Measurements from ENCODE around the gene TAPT1.

The TAPT1 gene

DNA sequence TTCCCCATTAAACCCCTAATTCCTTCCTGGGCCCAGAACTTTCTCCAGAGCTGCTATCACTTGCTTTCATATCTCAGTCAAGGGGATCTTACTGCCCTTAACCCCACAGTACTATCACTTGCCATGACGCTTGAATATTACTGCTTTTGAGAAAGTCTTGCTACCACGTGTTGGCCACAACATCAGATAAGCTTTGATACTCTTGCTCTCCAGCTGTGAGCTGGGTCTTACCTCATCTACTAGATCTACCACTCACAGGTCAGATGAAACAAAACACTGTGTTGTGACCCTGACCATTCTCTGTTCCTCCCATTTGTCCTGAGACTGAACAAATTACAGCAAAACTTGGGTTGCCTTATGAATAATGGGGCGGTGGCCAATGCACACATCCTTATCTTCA is 12.1 kb upstream of the TAPT1 start:
- no peaks in the 10 kb centered on the region for H3K27me3 ChIP-seq
- no peak for DNase-seq
- H3K9me3 ChIP-seq: no peaks in the 10 kb centered on the region
- TF ChIP-seq, protein P1, sequence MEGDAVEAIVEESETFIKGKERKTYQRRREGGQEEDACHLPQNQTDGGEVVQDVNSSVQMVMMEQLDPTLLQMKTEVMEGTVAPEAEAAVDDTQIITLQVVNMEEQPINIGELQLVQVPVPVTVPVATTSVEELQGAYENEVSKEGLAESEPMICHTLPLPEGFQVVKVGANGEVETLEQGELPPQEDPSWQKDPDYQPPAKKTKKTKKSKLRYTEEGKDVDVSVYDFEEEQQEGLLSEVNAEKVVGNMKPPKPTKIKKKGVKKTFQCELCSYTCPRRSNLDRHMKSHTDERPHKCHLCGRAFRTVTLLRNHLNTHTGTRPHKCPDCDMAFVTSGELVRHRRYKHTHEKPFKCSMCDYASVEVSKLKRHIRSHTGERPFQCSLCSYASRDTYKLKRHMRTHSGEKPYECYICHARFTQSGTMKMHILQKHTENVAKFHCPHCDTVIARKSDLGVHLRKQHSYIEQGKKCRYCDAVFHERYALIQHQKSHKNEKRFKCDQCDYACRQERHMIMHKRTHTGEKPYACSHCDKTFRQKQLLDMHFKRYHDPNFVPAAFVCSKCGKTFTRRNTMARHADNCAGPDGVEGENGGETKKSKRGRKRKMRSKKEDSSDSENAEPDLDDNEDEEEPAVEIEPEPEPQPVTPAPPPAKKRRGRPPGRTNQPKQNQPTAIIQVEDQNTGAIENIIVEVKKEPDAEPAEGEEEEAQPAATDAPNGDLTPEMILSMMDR (IDR thresholded peaks at IDR 0.05; ENCODE audit: low read depth, low read length): no peak
- no peak overlapping the region for H3K4me3 ChIP-seq (ENCODE audit: low read depth, low read length)
- H3K36me3 ChIP-seq: no peaks in the 10 kb centered on the region
- no peaks in the 10 kb centered on the region for H3K4me1 ChIP-seq

DNA sequence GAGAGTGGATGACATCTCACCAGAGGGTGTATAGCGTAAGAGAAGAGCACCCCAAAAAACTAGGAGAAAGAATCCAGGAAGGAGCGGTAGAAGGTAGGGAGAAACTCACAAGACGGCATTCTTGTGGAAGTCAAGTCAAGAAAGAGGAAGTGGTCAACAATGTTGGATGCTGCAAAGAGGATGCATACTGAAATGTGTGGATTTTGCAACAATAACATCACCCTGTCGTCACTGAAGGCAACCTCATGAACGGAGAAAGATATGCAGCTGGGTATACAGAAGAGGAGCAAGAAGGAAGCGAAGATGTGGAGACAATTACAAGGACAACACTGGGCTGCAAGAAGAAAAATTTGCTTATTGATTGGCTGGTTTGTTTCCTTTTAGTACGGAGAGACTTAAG is 11.4 kb upstream of the TAPT1 start:
- no peaks in the 10 kb centered on the region for H3K27me3 ChIP-seq
- no peaks in the 10 kb centered on the region for H3K9me3 ChIP-seq
- no peaks in the 10 kb centered on the region for H3K36me3 ChIP-seq
- H3K4me3 ChIP-seq (ENCODE audit: low read depth, low read length): no peak overlapping the region
- DNase-seq: no peak
- TF ChIP-seq, protein P1 (IDR thresholded peaks at IDR 0.05; ENCODE audit: low read depth, low read length): no peak
- H3K4me1 ChIP-seq: no peaks in the 10 kb centered on the region

DNA sequence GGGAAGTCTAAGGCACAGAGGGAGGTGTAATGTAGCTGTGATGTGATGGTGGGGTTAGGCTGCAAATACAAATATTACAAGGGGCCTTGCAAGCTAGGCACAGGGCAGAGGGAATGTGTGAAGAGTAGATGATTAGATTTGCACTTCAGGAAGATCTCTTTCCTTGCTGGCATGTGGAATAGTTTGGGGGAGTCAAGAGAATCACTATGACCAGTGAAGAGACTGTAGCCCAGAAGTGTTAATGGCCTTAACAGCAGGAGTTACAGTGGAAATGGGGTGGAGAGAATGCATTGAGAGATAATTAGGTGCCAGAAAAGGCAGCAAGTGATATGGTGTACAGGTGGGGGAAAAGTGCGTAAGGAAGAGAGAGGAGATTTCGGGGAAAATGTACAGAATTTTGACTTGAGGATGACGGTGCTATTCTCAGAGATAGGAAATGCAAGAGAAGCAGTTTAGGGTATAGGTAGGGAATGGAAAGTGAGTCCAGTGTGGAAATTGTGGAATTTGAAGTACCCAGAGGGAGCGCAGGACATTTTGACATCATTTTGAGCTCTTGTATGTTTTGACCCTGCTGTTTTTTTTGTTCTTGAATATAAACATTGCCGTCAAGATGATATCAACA is 10.2 kb upstream of the TAPT1 start:
- no peak for DNase-seq
- Histone ChIP-seq H3K9me3 (no peaks in the 10 kb centered on the region), H3K4me3 (ENCODE audit: low read depth, low read length) (no peak overlapping the region), H3K36me3 (no peaks in the 10 kb centered on the region), H3K27me3 (no peaks in the 10 kb centered on the region), H3K4me1 (no peaks in the 10 kb centered on the region)
- TF ChIP-seq, protein P1 (IDR thresholded peaks at IDR 0.05; ENCODE audit: low read depth, low read length): no peak

DNA sequence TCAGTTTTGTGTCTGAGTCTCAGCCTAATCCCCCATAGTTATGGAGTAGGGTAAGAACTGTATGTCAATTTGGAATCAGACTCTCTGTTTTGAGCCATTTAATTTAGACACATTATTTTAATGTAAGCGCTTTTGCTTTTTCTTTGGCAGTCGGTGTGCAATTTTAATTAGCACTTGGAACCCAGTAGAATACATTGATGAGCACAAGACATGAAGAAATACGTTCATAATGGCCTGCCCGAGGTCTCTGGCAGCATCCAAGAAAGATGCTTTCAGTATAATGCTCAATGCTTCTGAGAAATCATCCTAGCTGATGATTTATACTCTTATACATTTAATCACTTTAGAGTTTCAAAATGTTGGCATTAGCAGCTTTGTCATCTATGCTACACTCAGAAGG is 8.9 kb upstream of the TAPT1 start:
- TF ChIP-seq, protein P1 (IDR thresholded peaks at IDR 0.05; ENCODE audit: low read depth, low read length): no peak
- no peaks in the 10 kb centered on the region for H3K4me1 ChIP-seq

DNA sequence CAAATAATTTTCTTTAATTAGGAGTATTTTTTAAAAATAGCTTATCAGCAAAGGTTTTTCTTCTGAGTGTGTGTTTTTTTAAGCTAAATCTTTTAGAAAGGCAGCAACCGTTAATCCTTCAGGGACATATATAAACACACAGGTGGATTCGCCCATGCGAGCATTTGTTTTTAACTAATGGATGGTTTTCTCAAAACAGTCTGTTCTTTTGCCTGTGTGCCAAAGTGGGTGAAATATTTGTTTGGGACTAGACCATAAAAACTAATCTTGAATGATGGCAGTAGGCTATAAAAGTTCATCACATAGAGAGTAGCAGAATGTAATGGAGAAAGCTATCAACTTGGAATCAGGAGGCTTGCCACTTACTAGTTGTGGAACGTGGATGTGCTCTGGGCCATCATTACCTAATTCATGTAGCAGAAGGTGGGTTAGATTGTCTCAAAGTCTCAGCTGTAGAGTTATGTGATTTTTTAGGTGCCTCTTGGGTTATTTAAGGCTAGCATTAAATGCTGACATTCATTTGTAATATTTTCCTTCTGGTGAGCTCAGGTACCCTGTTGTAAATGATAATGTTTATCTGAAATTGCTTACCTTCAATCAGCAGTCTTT is 7.4 kb upstream of the TAPT1 start:
- DNase-seq: no peak
- TF ChIP-seq, protein P1 (IDR thresholded peaks at IDR 0.05; ENCODE audit: low read depth, low read length): no peak
- H3K9me3 ChIP-seq: no peaks in the 10 kb centered on the region
- no peaks in the 10 kb centered on the region for H3K27me3 ChIP-seq
- no peaks in the 10 kb centered on the region for H3K4me1 ChIP-seq
- no peaks in the 10 kb centered on the region for H3K36me3 ChIP-seq
- no peak overlapping the region for H3K4me3 ChIP-seq (ENCODE audit: low read depth, low read length)

More for the DNA sequence above, 8.9 kb upstream of the TAPT1 start:
- no peaks in the 10 kb centered on the region for H3K27me3 ChIP-seq
- H3K36me3 ChIP-seq: no peaks in the 10 kb centered on the region
- no peak overlapping the region for H3K4me3 ChIP-seq (ENCODE audit: low read depth, low read length)
- no peaks in the 10 kb centered on the region for H3K9me3 ChIP-seq
- DNase-seq: no peak

DNA sequence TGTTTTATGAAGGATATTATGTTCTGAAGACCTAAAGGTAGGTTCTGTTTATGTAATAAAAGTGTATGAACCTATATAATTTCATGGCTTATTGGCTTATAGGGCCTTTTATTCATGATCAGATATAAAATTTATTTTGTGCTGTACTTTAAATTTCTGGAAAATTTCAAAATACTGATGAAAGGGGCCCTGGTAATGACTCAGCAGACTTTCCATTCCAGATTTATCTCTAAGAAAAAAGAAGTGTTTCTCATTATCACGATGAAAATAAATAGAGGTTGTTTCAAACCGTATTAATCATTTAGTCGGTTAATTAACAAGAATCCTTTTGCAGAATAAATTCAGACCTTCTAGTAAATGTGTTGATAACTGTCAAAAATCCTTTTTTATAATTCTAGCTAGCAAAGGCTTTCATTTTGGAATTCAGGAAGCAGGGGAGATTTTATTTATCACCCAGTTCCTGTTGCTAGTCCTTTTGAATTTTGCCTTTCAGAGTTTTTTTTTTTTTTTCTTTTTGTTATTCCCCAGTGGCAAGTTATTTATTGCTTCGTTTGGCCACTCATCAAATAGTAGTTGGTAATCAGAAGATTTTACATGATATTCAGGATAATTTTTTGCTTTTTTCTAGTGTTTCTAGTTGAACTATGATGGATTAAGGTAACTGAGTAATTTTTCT is 5.4 kb upstream of the TAPT1 start:
- TF ChIP-seq, protein P1 (IDR thresholded peaks at IDR 0.05; ENCODE audit: low read depth, low read length): no peak
- H3K9me3 ChIP-seq: no peaks in the 10 kb centered on the region
- no peaks in the 10 kb centered on the region for H3K4me1 ChIP-seq
- no peaks in the 10 kb centered on the region for H3K36me3 ChIP-seq
- H3K27me3 ChIP-seq: no peaks in the 10 kb centered on the region
- no peak overlapping the region for H3K4me3 ChIP-seq (ENCODE audit: low read depth, low read length)
- no peak for DNase-seq
